Panc1 (cell line): ENCODE results near the gene GRID1.

Experiments used
- CTCF ChIP-seq: fragments of 450-650 bp; IDR thresholded peaks from 2 replicates; pipeline ENCODE4 v1.5.1; 2017; ENCODE audit warnings: mild to moderate bottlenecking
- POLR2AphosphoS5 ChIP-seq: IDR thresholded peaks from 2 replicates; pipeline ENCODE4 v1.6.1; 2012; ENCODE audit warnings: mild to moderate bottlenecking, low read depth, low read length, moderate library complexity
- TF ChIP-seq, protein P1 (sequence below), 2 experiments: IDR thresholded peaks; 2 replicates each; pipeline ENCODE4 v1.6.1; 2011 to 2012; ENCODE audit warnings: low read depth in 2 of 2, control low read depth in 1 of 2, low read length in 1 of 2, mild to moderate bottlenecking in 1 of 2, moderate library complexity in 1 of 2; ENCODE audit not compliant: insufficient read depth in 1 of 2

- TF ChIP-seq, protein P1, sequence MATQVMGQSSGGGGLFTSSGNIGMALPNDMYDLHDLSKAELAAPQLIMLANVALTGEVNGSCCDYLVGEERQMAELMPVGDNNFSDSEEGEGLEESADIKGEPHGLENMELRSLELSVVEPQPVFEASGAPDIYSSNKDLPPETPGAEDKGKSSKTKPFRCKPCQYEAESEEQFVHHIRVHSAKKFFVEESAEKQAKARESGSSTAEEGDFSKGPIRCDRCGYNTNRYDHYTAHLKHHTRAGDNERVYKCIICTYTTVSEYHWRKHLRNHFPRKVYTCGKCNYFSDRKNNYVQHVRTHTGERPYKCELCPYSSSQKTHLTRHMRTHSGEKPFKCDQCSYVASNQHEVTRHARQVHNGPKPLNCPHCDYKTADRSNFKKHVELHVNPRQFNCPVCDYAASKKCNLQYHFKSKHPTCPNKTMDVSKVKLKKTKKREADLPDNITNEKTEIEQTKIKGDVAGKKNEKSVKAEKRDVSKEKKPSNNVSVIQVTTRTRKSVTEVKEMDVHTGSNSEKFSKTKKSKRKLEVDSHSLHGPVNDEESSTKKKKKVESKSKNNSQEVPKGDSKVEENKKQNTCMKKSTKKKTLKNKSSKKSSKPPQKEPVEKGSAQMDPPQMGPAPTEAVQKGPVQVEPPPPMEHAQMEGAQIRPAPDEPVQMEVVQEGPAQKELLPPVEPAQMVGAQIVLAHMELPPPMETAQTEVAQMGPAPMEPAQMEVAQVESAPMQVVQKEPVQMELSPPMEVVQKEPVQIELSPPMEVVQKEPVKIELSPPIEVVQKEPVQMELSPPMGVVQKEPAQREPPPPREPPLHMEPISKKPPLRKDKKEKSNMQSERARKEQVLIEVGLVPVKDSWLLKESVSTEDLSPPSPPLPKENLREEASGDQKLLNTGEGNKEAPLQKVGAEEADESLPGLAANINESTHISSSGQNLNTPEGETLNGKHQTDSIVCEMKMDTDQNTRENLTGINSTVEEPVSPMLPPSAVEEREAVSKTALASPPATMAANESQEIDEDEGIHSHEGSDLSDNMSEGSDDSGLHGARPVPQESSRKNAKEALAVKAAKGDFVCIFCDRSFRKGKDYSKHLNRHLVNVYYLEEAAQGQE (IDR thresholded peaks at IDR 0.05; ENCODE audit: insufficient read depth in 1 of 2, low read depth in 2 of 2, low read length in 1 of 2), result no peak
- TF ChIP-seq CTCF (no peak), POLR2AphosphoS5 (no peak)
These were observed 120.2 kb downstream of the GRID1 start for GRCh38 chr10:86246279-86246940.
